ENCODE results near the gene PKIG.

DNA sequence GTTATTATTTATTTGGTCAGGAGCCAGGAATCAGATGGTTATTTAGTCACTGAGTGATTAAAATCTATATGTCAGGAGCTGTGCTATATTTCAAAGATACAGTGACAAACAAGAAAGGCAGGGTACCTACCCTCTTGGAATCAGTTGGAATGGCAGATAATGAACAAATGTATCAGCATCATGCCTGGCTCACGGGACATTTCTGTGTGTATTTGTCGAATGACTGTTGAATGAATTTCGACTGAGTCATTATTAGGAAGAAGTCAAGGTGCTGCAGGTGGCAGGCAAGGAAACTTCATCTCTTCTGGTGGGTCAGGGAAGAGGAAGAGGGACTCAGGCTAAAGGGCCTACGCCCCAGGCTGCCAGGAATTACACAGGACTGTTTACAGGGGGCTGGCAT is 13.6 kb downstream of the PKIG start:
- TF ChIP-seq, protein P1, sequence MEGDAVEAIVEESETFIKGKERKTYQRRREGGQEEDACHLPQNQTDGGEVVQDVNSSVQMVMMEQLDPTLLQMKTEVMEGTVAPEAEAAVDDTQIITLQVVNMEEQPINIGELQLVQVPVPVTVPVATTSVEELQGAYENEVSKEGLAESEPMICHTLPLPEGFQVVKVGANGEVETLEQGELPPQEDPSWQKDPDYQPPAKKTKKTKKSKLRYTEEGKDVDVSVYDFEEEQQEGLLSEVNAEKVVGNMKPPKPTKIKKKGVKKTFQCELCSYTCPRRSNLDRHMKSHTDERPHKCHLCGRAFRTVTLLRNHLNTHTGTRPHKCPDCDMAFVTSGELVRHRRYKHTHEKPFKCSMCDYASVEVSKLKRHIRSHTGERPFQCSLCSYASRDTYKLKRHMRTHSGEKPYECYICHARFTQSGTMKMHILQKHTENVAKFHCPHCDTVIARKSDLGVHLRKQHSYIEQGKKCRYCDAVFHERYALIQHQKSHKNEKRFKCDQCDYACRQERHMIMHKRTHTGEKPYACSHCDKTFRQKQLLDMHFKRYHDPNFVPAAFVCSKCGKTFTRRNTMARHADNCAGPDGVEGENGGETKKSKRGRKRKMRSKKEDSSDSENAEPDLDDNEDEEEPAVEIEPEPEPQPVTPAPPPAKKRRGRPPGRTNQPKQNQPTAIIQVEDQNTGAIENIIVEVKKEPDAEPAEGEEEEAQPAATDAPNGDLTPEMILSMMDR (IDR thresholded peaks at IDR 0.05 in 2 of 3, conservative IDR thresholded peaks at IDR 0.05 in 1 of 3; ENCODE audit: borderline replicate concordance in 1 of 3, insufficient read depth in 1 of 3, low read depth in 2 of 3, low read length in 2 of 3), result no peak
- no peak for TF ChIP-seq EZH2phosphoT487 (IDR thresholded peaks at IDR 0.05; ENCODE audit: borderline replicate concordance)
